Bone marrow (tissue), 2 donors: Measurements from ENCODE around the gene STRADA.
A peak's percentile ranks its signal among the peaks of the same experiment; 100 is the strongest.

Experiments
- DNase-seq, 2 donors: peaks; one replicate each; lab custom pipeline; 2025; lab: John Stamatoyannopoulos, UW

Gene STRADA

DNA sequence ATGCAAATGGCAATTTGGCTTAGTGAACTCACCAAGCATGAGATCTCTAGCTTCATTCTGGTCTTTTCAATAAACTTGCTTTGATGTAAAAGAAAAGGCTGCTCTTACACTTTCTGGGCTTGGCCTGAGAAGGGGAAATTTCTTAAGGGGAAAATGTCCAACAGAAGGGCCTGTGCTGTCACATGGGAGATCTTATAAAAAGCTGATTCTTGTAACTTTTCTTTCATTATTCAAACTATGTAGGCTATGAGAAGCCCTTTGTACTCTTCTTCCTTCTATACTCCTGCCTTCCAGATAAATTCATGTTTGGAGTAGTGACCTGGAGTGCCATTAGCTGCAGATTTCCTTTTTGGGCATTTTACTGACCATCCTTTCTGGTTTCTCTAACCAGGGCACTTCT lies 58.6 kb downstream of the STRADA start:
- no peak for DNase-seq

DNA sequence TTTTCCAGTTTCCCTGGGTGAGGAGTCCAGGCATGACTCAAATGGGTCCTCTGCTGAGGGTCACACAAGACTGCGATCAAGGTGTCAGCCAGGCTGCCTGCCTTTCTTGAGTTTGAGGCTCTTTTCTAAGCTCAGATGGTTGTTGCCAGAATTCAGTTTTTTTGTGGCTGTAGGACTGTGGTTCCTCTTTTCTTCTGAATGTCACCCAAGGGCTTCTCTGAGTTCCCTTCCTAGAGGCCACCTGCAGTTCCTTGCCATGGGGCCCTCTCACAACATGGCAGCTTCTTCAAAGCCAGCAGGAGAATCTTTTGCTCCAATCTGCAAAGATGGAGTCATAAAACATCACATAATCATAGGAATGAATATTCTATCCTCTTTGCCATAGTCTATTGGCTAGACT lies 59.2 kb downstream of the STRADA start:
- DNase-seq, result no peak

DNA sequence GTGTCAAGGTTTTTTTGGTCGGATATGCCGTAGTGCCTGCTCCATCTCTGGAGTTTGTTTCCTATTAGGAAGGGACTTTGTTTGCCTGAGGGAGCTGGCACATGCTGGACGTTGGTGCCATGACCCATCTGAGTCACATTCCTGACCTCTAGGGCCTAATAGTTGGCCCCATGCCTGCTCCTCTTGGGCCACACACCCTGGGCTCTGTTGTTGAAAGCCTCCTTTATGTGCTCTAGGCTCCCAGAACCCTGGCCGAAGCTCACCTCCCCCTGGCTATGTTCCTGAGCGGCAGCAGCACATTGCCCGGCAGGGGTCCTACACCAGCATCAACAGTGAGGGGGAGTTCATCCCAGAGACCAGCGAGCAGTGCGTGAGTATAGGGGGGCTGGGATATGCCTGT lies 60.1 kb downstream of the STRADA start:
- no peak for DNase-seq

DNA sequence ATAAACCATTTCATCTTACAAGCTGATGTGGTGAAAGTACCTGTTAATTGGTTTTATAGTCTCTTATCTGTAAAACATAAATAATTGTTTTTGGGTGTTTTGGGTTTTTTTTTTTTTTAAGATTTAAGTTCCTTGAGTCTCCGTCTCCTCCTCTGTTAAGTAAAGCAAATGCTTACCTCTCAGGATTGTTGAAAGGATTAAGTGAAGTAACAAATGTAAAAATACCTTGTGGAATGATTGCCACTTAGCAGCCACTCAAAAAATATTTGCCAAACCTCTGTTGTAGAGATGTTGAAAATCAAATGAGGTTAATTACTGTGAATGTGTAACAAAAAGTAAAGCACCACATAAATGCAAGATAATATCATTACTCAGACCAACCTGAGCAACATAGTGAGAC lies 60.9 kb downstream of the STRADA start:
- DNase-seq, result no peak

DNA sequence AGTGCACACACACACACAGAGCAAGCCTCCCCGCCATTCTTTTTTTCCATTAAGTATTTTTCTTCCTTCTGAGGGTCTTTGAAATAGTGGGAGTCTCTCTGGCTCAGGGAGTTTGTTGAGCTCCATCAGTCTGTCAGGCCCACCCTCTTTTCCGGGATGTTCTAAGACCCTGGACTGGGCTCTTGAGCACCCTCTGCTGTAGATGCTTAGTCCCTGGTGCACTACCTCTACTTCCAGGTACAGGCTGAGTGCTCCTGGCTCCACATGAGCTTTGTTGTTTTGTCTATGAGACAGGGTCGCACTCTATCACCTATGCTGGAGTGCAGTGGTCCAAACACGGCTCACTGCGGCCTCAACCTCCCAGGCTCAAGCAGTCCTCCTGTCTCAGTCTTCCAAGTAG lies 62.4 kb downstream of the STRADA start:
- no peak for DNase-seq

DNA sequence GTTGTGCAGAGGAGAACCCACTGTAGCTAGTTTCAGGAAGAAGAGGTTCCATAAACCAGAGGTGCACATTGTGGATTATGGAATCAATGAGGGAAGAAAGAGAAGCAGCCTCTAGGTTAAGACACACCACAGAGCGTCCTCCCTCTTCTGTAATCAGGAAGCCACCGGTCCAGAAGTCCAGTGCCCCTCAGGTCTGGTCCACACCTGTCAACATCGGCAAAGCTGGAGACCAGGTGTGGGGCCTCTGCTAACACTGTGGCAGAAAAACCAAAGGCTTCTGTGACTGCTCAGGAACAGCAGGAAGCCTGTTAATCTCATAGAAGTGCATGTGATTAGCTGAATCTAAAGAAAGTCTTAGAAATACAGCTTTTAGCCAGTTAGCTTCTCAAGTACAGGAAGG lies 65.0 kb downstream of the STRADA start:
- DNase-seq, result no peak

DNA sequence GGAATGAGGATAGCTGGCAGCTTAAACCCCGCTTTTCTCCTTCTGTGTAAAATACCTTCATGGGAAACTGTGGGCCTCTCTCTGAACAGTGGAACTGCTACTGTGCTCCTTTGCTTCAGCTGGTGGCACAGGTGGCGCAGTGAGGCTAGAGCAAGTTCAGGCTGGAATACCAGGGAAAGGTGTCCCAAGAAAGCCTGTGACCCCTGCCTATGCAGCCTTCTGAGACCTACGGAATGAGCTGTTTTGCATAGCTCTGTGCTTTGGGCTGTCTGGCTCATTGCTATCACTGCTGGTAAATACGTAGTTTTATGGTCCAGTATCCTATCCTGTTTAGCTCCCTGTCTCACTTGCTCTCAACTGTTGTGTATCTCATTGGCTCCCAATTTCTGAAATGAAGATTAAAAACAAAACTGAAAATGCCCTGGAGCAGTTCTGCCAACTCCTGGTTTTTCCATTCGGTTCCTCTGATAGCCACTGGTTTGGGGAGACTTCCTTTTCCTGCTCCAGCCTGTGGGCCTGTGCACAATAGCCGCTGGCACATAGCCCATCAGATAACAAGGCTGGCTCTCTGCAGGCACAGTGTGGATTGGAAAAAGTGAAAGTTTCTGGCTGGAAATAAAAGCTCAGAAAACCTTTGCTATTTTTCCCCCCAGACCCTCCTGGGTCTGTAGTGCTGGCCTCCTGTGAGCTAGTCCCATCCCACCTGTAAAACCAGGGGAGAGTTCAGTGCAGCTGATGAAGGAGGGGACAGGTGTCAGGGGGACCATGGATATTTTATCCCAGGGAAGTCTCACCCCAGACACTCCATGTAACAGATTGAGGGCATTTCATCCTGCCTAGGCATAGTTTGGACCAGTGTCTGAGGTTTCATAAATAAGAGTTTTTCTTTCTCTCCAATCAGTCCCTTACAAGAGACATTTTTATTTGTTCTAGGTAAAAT lies 65.7 kb downstream of the STRADA start:
- no peak for DNase-seq

DNA sequence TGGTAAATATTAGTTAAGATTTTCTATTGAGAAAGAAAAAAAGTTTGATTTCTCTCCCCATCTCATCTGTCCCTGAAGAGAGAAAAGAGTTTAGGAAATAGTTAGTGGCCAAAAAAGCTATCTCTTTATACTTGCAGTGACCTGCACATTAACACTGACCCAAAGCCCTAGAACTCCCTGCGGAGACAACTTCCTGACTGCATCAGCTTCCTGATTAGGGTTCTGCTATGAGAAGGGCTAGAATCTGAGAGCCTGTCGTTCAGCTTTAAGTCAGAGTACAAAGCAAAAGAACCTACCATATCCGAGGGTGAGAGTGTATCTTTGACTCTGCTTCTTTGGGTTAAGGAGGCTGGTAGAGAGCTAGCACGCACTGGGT lies 66.4 kb downstream of the STRADA start:
- no peak for DNase-seq

DNA sequence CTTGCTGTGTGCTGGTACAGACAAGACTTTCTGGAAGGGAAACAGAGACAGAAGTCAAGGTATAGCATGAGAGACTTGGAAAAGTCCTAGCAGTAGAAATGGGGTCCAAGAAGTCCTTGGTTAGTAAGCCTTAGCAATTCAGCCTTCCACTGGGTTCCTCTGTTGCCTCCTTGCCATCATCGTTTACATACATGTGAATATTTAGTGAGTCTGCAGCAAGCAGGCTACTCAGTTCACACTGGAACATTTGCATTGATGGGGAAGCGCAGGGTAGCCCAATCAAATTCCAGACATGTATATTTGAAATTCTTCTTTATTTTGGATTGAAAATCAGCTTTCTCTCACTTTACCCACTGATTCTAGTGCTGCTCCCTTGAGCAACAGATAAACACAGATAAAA lies 68.7 kb downstream of the STRADA start:
- DNase-seq, result no peak

DNA sequence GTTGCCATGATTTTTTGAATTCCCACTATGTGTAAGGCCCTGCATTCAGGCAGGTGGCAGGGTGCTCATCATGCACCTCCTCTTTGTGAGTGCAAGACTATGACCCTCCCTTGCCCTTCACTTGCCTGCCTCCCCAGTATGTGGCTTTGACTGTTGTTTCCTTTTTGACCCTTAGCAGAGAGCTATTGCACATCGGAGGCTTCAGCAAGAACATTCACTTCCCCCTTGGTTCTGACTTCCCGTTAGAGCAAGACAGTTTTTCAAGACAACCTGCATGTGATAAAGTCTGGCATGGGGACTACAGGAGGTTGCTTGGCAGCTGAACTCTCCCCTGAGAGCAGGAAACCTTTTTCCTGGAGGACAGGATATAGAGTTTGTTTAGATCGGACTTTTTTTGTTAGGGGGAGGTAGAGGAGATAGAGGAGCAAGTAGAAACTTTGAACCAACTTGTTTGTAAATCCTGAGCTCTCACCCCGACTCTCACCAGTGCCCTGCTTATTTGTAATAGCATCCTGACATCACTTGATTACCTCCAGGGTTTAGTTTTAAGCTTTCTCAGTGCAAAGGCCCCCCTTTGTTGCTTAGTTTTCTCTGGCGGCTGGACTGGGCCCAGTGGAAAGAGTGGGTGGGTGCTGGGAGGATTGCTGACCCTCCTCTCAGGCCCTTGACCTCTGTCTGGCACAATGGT lies 75.9 kb downstream of the STRADA start:
- peak; percentile 5 to 70 for DNase-seq

DNA sequence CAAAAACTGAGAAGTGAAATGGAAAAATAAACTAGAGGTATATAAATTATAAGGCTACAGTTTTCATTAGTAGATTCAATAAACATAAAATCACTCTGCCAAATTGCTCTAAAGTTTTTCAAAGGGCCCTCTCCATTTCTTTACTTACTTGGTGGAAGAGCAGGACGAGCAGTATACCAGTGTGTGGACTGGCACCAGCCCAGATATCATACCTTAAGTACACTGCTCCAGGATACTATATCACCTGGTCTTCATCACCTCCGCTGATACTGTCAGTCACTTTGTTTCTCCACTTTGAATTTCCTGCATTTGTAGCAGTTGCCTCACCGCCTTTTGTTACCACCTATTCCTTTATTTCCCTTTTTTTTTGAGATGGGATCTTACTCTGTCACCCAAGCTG lies 81.7 kb downstream of the STRADA start:
- no peak for DNase-seq

DNA sequence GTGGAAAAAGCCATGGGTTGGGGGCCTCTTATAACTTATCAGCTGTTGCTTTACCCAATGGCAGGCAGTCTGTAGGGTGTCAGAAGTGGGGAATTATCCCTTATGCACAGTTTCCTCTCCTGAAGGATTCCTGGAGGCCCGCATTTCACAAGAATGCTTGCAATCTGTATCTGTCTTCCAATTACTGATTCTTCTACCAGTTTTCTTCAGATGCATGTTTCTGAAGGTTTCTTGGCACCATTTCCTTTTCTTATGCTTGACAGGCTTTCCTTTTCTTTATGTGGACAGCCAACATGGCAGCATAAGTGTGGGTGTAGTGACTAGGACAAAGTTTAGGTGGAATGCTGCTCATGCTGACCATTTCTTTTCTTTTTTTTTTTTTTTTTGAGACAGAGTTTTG lies 83.2 kb downstream of the STRADA start:
- no peak for DNase-seq

DNA sequence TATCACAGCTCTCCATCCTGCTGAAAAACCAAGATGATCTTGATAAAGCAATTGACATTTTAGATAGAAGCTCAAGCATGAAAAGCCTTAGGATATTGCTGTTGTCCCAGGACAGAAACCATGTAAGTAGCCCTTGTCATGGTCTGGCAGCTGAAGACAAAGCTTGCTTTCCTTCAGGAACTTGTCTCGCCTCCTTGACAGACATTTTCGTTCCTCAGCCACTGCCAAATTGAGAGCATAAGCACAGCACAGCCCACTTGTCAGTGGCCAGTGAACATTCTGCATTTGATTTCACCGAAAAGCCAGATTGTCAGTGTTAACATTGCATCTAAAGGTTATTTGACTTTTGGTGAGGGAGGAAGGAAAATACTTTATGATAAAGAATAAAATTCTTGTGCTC lies 83.8 kb downstream of the STRADA start:
- DNase-seq, result no peak

DNA sequence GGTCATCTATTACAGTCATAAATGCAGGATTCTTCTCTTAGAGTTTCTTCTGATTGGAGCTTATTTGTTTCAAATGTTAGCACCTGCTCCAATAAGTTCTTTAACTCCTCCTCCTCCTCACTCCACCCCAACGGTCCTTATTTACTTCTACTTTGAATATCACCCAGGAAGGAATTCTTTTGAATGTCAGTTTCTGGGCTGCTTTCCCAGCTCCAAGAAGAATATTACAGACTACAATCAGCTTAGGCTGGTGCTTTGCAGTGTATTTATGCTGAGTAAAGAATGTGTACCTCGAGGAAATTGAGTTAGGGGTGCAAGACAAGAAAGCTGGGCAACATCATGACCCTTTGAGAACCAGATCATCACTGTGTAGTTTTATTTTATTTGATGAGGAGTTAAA lies 88.5 kb downstream of the STRADA start:
- no peak for DNase-seq
